Endothelial cell of umbilical vein (primary cell): ENCODE data around the gene MEF2C. TPM values are rescaled to one million over a fixed set of nuclear protein-coding genes. Genes with fewer than 3 reads are reported as not detected.

Experiments used
- BruUV-seq: library from RNA; stranded (reverse); fragments of 400-500 nt; replicated peaks from 2 replicates; lab custom pipeline; 2021; lab: Mats Ljungman, UMichigan
- CTCF ChIA-PET: fragments of 300-600, 350-600 bp; sonication (Branson Sonifier 250); formaldehyde crosslinking; loops from one replicate; lab custom pipeline; 2021; ENCODE audit warnings: antibody characterized with exemption, inconsistent platforms; lab: Charles Lee
- POLR2A ChIA-PET: fragments of 300-600, 350-600 bp; sonication (Branson Sonifier 250); formaldehyde crosslinking; loops from one replicate; lab custom pipeline; 2021; ENCODE audit warnings: antibody characterized with exemption, inconsistent platforms; lab: Charles Lee
- DNase-seq: peaks from one replicate; pipeline ENCODE4 v3.0.0-alpha.2; 2011; ENCODE audit warnings: low read depth, low spot score
- FAIRE-seq: peaks from 2 replicates; lab custom pipeline; 2011; peaks lifted over from hg19 to GRCh38; lab: Jason Lieb, UNC
- H2AFZ ChIP-seq: 2 replicates; pipeline ENCODE4 v1.6.0; 2012; ENCODE audit warnings: low read depth, low read length, control low read depth, inconsistent platforms
- H3K27ac ChIP-seq: 2 replicates; pipeline ENCODE4 v1.5.1; 2011; ENCODE audit warnings: low read depth, mild to moderate bottlenecking, control low read depth, low read length, moderate library complexity; ENCODE audit not compliant: insufficient read depth
- H3K27me3 ChIP-seq, 2 experiments: 2 replicates each; pipeline versions ENCODE4 v1.6.0 to v1.6.1; 2011; ENCODE audit warnings: low read length in 2 of 2, mixed read lengths in 1 of 2; ENCODE audit not compliant: control insufficient read depth in 2 of 2, insufficient read depth in 2 of 2
- H3K36me3 ChIP-seq, 2 experiments: 2 replicates in 1 of 2; 3 replicates in 1 of 2; pipeline ENCODE4 v1.5.1; 2011; ENCODE audit warnings: low read length in 2 of 2, mild to moderate bottlenecking in 1 of 2, moderate library complexity in 1 of 2; ENCODE audit not compliant: control insufficient read depth in 2 of 2, insufficient read depth in 2 of 2; ENCODE audit errors: extremely low read depth in 1 of 2
- H3K4me1 ChIP-seq: 3 replicates; pipeline ENCODE4 v1.5.1; 2011; ENCODE audit warnings: mild to moderate bottlenecking, low read length; ENCODE audit not compliant: control insufficient read depth, insufficient read depth; ENCODE audit errors: extremely low read depth
- H3K4me2 ChIP-seq: 2 replicates; pipeline ENCODE4 v1.6.1; 2011; ENCODE audit warnings: low read length, control low read depth, mixed read lengths; ENCODE audit not compliant: insufficient read depth
- H3K4me3 ChIP-seq, 3 experiments: fragments of 200-600 bp in 1 of 3; sonication (generic), shearing (Covaris generic) in 1 of 3; replicated peaks in 1 of 3; 2 replicates each; pipeline ENCODE4 v1.5.1; 2011 to 2016; ENCODE audit warnings: control low read depth in 3 of 3, low read length in 3 of 3, mild to moderate bottlenecking in 2 of 3, inconsistent platforms in 1 of 3, low read depth in 1 of 3, moderate library complexity in 1 of 3; ENCODE audit not compliant: insufficient read depth in 1 of 3
- H3K79me2 ChIP-seq: 2 replicates; pipeline ENCODE4 v1.6.0; 2012; ENCODE audit warnings: low read length, inconsistent platforms; ENCODE audit not compliant: control insufficient read depth, insufficient read depth
- H3K9ac ChIP-seq: replicated peaks from 2 replicates; pipeline ENCODE3; 2011; ENCODE audit warnings: low read length, control low read depth; ENCODE audit not compliant: insufficient read depth; ENCODE audit errors: extremely low read depth
- H3K9me1 ChIP-seq: replicated peaks from 3 replicates; pipeline ENCODE4 v1.6.0; 2011; ENCODE audit warnings: mild to moderate bottlenecking, low read length; ENCODE audit not compliant: control insufficient read depth, insufficient read depth; ENCODE audit errors: extremely low read depth
- H3K9me3 ChIP-seq: replicated peaks from 2 replicates; pipeline ENCODE4 v1.5.1; 2012; ENCODE audit warnings: low read length, inconsistent platforms; ENCODE audit not compliant: control insufficient read depth, insufficient read depth
- H4K20me1 ChIP-seq: replicated peaks from 2 replicates; pipeline ENCODE3; 2011; ENCODE audit warnings: mild to moderate bottlenecking, low read length; ENCODE audit not compliant: control insufficient read depth, insufficient read depth; ENCODE audit errors: extremely low read depth
- CTCF ChIP-seq, 2 donors: IDR thresholded peaks; 1 replicate in 1 of 2; 2 replicates in 1 of 2; pipeline ENCODE4 v1.5.1; 2011; ENCODE audit warnings: low read length in 2 of 2, mild to moderate bottlenecking in 2 of 2, moderate library complexity in 2 of 2, control low read depth in 1 of 2, inconsistent platforms in 1 of 2, low read depth in 1 of 2; ENCODE audit not compliant: insufficient read depth in 1 of 2; ENCODE audit errors: extremely low read depth in 1 of 2
- EZH2 ChIP-seq: IDR thresholded peaks from 2 replicates; pipeline ENCODE4 v1.6.1; 2012; ENCODE audit warnings: borderline replicate concordance, low read depth, mild to moderate bottlenecking, moderate library complexity, low read length, inconsistent platforms; ENCODE audit not compliant: severe bottlenecking
- FOS ChIP-seq: IDR thresholded peaks from 2 replicates; pipeline ENCODE4 v1.6.1; 2011; ENCODE audit warnings: mild to moderate bottlenecking, low read length, moderate library complexity, borderline replicate concordance; ENCODE audit not compliant: insufficient read depth
- GATA2 ChIP-seq: IDR thresholded peaks from 2 replicates; pipeline ENCODE4 v1.7.0; 2011; ENCODE audit warnings: low read depth, mild to moderate bottlenecking, moderate library complexity, mixed read lengths, low read length; ENCODE audit not compliant: insufficient read length, insufficient read depth
- JUN ChIP-seq: IDR thresholded peaks from 2 replicates; pipeline ENCODE4 v1.6.1; 2011; ENCODE audit warnings: borderline replicate concordance, low read depth; ENCODE audit not compliant: insufficient read length, insufficient read depth
- MAX ChIP-seq: IDR thresholded peaks from 2 replicates; pipeline ENCODE4 v1.6.1; 2011; ENCODE audit not compliant: insufficient read depth, insufficient read length
- MYC ChIP-seq: IDR thresholded peaks from one replicate; pipeline ENCODE4 v1.6.1; 2011; ENCODE audit warnings: mild to moderate bottlenecking, low read depth, low read length
- POLR2A ChIP-seq: IDR thresholded peaks from 2 replicates; pipeline ENCODE4 v1.6.1; 2012; ENCODE audit warnings: low read depth, mild to moderate bottlenecking, control low read depth, low read length
- POLR2AphosphoS5 ChIP-seq: IDR thresholded peaks from 2 replicates; pipeline ENCODE4 v1.6.1; 2012; ENCODE audit warnings: low read depth, mild to moderate bottlenecking, control low read depth, low read length, moderate library complexity; ENCODE audit not compliant: insufficient read depth
- dilution Hi-C: fragments of 300-500 bp; cut with MboI; formaldehyde crosslinking; loops from one replicate; pipeline ENCODE4 v1.15.0; 2019; ENCODE audit warnings: low sequenced_read_pairs; ENCODE audit not compliant: extremely low pct_ligation_motif_present
- intact Hi-C: fragments of 100-400 bp; cut with micrococcal nuclease; formaldehyde crosslinking; loops from one replicate; pipeline ENCODE4 v1.10.0; 2022
- polyA plus RNA-seq, 4 experiments: library from polyadenylated mRNA; depleted of rRNA in 3 of 4; stranded (reverse) in 3 of 4; unstranded in 1 of 4; fragments of >200 nt; gene quantifications; 2 replicates each; pipeline versions ENCODE4 v1.2.1 to v1.2.3, GENCODE V29; 2011 to 2012; ENCODE audit warnings: missing spikeins in 1 of 4
- total RNA-seq: library from RNA; stranded (reverse); gene quantifications from 2 replicates; pipeline ENCODE4 v1.2.3, GENCODE V29; 2021

The MEF2C gene
- total and polyA plus RNA-seq, 2 donors (not counting 3 experiments of a cell fraction or from before 2014, with no cell fraction given), result 21.2 to 67.7 TPM

GRCh38 chr5:88745093-88745696 is 137.8 kb downstream of the MEF2C start:
- DNase-seq (no peak), FAIRE-seq (no peak)
- Histone ChIP-seq H2AFZ (no peak overlapping the region), H3K9ac (no peak overlapping the region), H3K4me2 (no peak overlapping the region), H3K27ac (no peak overlapping the region), H4K20me1 (no peaks in the 10 kb centered on the region), H3K27me3 (no peaks in the 10 kb centered on the region), H3K9me3 (no peaks in the 10 kb centered on the region), H3K4me1 (peaks cover 10% of the 10 kb centered on the region), H3K79me2 (no peaks in the 10 kb centered on the region), H3K36me3 (peaks cover 0 to 4% of the 10 kb centered on the region in 2 experiments), H3K4me3 (no peak overlapping the region), H3K9me1 (no peaks in the 10 kb centered on the region)
- ChIA-PET POLR2A (no interaction called here), CTCF (no interaction called here)
- intact Hi-C loops (no loop called here), dilution Hi-C loops (no loop called here)
- TF ChIP-seq POLR2AphosphoS5 (no peak), MYC (no peak), JUN (no peak), MAX (no peak), FOS (no peak), EZH2 (no peak), CTCF (IDR thresholded peaks at IDR 0.05; ENCODE audit: extremely low read depth in 1 of 2, insufficient read depth in 1 of 2, low read depth in 1 of 2, low read length in 2 of 2) (no peak), GATA2 (no peak), POLR2A (no peak)
- BruUV-seq, result no TSS peak
